Lower lobe of right lung (tissue), 2 donors: ENCODE results near the gene TEC. TPM values are rescaled to one million over a fixed set of nuclear protein-coding genes. Genes with fewer than 3 reads are reported as not detected.

Experiments
- ATAC-seq, 2 donors: fragments of 200-7000 bp; cut with Tn5 transposase; one replicate each; pipeline ENCODE4 v1.9.1; 2020 to 2022; ENCODE audit warnings: mild to moderate bottlenecking in 2 of 2, moderate library complexity in 2 of 2
- DNase-seq: peaks from one replicate; pipeline ENCODE4 v3.0.0-alpha.2; 2020
- H3K27ac ChIP-seq: fragments of 200-600 bp; one replicate; pipeline ENCODE4 v1.8.0; 2022
- H3K27me3 ChIP-seq: fragments of 200-600 bp; one replicate; pipeline ENCODE4 v1.8.0; 2022; ENCODE audit warnings: low read depth
- H3K36me3 ChIP-seq: fragments of 200-600 bp; one replicate; pipeline ENCODE4 v1.8.0; 2022; ENCODE audit warnings: mild to moderate bottlenecking
- H3K4me1 ChIP-seq: fragments of 200-600 bp; one replicate; pipeline ENCODE4 v1.8.0; 2022
- H3K4me3 ChIP-seq: fragments of 200-600 bp; one replicate; pipeline ENCODE4 v1.8.0; 2022; ENCODE audit warnings: mild to moderate bottlenecking
- H3K9me3 ChIP-seq: fragments of 200-600 bp; one replicate; pipeline ENCODE4 v1.8.0; 2022
- intact Hi-C: fragments of 100-400 bp; cut with DNase I; formaldehyde crosslinking; loops from one replicate; pipeline ENCODE4 v1.11.0; 2022
- total RNA-seq: library from RNA; stranded (reverse); fragmentation: NEBNext Ultra II Directional; extraction: Animal tissue kit (Norgen Biotek cat#: 25700); gene quantifications from one replicate; pipeline ENCODE4 v1.2.1, GENCODE V29; 2021
- TF ChIP-seq, protein P1 (sequence below): fragments of 200-600 bp; IDR thresholded peaks from one replicate; pipeline ENCODE4 v1.8.0; 2022; ENCODE audit warnings: antibody characterized with exemption, mild to moderate bottlenecking
- donor health status: DM: no; HTN: yes; CAD: no; lungs with severe emphysema.

The TEC gene
- total RNA-seq, 1 donor from 2014 or later: 7.4 TPM

DNA sequence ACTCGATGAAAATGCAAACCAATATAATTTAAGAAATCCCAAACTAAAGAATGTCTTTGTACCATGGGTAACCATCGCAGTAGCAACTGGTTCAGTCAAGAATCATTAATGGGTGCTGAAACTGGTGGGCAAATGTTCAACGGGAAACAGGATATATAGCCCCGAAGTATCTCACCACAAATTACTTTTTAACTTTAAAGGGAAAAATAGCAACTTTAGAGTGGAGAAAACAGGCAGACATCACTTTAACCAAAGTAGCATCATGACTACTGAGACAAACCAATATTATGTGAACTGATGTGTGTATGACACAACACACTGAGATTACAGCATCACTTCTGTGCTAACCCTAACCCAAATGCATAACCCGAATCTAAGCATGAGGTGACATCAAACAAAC, 37.9 kb upstream of the TEC start:
- H3K27ac ChIP-seq: no peak overlapping the region
- H3K9me3 ChIP-seq: no peaks in the 10 kb centered on the region
- no peaks in the 10 kb centered on the region for H3K4me1 ChIP-seq
- TF ChIP-seq, protein P1, sequence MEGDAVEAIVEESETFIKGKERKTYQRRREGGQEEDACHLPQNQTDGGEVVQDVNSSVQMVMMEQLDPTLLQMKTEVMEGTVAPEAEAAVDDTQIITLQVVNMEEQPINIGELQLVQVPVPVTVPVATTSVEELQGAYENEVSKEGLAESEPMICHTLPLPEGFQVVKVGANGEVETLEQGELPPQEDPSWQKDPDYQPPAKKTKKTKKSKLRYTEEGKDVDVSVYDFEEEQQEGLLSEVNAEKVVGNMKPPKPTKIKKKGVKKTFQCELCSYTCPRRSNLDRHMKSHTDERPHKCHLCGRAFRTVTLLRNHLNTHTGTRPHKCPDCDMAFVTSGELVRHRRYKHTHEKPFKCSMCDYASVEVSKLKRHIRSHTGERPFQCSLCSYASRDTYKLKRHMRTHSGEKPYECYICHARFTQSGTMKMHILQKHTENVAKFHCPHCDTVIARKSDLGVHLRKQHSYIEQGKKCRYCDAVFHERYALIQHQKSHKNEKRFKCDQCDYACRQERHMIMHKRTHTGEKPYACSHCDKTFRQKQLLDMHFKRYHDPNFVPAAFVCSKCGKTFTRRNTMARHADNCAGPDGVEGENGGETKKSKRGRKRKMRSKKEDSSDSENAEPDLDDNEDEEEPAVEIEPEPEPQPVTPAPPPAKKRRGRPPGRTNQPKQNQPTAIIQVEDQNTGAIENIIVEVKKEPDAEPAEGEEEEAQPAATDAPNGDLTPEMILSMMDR: no peak
- intact Hi-C loops: no loop called here
- ATAC-seq (no peak), DNase-seq (no peak)
- no peak overlapping the region for H3K4me3 ChIP-seq
- no peaks in the 10 kb centered on the region for H3K27me3 ChIP-seq
- H3K36me3 ChIP-seq: no peaks in the 10 kb centered on the region

DNA sequence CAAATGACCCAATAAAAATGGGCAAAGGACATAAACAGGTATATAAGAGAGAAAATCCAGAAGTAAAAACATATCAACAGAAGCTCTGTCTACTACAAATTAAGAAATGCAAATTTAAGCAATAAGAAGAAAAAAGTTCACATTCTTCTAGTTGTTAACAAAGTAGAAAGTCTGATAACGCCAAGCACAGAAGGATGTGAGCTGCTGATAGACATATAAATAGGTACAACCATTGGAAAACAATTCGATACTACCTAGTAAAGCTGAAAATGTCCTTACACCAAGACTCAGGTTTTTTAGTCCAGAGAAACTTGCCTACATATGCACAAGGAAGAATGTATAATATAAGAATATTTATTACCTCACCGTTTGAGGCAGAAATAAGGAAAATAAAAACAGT, 35.9 kb upstream of the TEC start:
- ATAC-seq (no peak), DNase-seq (no peak)
- no peaks in the 10 kb centered on the region for H3K4me1 ChIP-seq
- H3K9me3 ChIP-seq: no peaks in the 10 kb centered on the region
- no peak overlapping the region for H3K4me3 ChIP-seq
- H3K27ac ChIP-seq: no peak overlapping the region
- TF ChIP-seq, protein P1: no peak
- no peaks in the 10 kb centered on the region for H3K36me3 ChIP-seq
- no peaks in the 10 kb centered on the region for H3K27me3 ChIP-seq
- intact Hi-C loops: no loop called here

DNA sequence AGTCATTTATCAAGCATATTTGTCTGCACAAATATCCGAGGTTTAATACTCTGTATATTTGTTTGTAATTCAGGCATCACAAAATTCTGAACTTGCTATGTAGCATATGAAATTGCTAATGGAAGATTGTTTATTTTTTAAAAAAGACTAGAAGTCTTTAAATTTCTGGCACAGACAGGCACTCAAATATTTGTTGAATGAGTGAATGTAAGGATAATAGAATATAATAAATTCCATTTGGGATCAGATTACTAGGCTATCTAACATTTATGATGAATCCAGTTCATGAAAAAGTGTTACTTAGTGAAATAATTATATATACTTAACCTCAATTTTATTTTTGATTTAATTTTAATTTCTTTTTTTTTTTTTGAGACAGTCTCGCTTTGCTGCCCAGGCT, 30.4 kb upstream of the TEC start:
- no peaks in the 10 kb centered on the region for H3K9me3 ChIP-seq
- intact Hi-C loops: no loop called here
- no peaks in the 10 kb centered on the region for H3K4me1 ChIP-seq
- no peaks in the 10 kb centered on the region for H3K36me3 ChIP-seq
- H3K27ac ChIP-seq: no peak overlapping the region
- no peaks in the 10 kb centered on the region for H3K27me3 ChIP-seq
- H3K4me3 ChIP-seq: no peak overlapping the region
- TF ChIP-seq, protein P1: no peak
- DNase-seq (no peak), ATAC-seq (no peak)

DNA sequence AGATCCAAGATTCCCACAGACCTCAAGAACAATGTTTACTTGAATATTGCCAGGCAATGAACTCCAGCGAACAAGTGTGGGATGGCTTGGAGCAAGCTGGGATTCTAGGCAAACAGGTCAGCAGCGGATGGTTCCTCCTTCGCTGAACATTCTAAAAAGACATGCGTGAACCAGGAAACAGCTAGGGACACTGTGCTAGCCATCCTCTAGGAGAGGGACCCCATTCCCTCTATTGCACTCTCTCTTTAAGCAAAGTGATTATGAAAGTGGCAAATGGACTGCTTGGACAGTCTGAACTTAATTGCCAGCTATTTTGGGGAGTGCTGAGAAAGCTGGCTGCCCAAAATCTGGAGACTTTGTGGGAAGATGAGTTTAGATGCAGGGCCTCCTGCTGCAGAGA, 29.9 kb upstream of the TEC start:
- H3K36me3 ChIP-seq: no peaks in the 10 kb centered on the region
- no peak overlapping the region for H3K4me3 ChIP-seq
- TF ChIP-seq, protein P1: no peak
- ATAC-seq (no peak), DNase-seq (no peak)
- no peaks in the 10 kb centered on the region for H3K4me1 ChIP-seq
- H3K27me3 ChIP-seq: no peaks in the 10 kb centered on the region
- intact Hi-C loops: no loop called here
- H3K9me3 ChIP-seq: no peaks in the 10 kb centered on the region
- H3K27ac ChIP-seq: no peak overlapping the region

DNA sequence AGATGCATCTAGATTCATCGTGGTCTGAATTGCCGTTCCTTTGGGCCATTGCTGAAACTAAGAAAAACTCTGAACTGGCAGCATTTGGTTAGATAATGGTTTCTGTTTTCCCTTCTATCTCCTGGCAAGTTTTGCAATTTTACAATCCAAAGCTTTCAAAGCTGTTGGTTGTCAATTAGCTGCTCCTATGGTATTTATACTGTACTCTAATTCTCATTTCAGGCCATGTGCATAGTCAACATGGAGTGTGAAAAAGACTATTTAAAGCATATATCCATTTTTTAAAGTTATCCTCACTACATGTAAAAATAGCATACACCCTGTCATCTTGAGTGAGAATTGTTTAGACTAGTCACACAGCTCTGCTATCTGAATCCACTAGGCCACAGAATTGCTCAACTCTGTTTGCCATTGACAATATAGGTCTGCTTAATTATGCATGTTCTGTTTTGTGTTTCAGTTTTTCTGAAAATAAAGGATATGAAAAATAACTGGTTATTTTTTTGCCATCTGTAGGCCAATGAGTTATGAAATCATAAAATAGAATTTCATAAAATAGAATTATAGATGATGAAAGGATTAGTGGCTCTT, 27.7 kb upstream of the TEC start:
- intact Hi-C loops: no loop called here
- H3K9me3 ChIP-seq: no peaks in the 10 kb centered on the region
- TF ChIP-seq, protein P1: no peak
- H3K27me3 ChIP-seq: no peaks in the 10 kb centered on the region
- H3K36me3 ChIP-seq: no peaks in the 10 kb centered on the region
- H3K4me3 ChIP-seq: no peak overlapping the region
- H3K4me1 ChIP-seq: no peaks in the 10 kb centered on the region
- ATAC-seq: no peak
- H3K27ac ChIP-seq: no peak overlapping the region
- no peak for DNase-seq

DNA sequence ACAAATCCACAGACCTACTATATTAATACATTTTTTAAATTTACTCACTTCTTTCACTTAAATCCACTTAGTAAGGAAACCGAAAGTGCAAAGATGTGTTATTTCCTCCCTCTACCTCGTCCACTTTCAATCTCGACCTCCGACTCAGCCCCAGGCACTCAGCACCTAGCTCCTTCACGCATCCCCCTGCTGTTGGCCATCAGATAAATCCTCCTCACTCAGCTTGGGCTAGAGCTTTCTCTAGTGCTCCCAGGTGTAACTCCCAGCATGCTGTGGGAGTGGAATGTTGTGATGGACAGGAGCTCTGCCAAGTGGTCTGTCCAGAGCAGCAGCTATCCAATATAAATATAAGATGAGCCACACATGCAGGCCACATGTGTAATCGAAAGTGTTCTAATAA, 26.7 kb upstream of the TEC start:
- Histone ChIP-seq H3K9me3 (no peaks in the 10 kb centered on the region), H3K36me3 (no peaks in the 10 kb centered on the region), H3K4me3 (no peak overlapping the region), H3K4me1 (no peaks in the 10 kb centered on the region), H3K27me3 (no peaks in the 10 kb centered on the region), H3K27ac (no peak overlapping the region)
- ATAC-seq (no peak), DNase-seq (no peak)
- intact Hi-C loops: no loop called here
- TF ChIP-seq, protein P1: no peak
